Nephron (organoid): Measurements from ENCODE around the gene PLSCR1.

Experiments used
- H3K27ac Mint-ChIP-seq, 3 experiments: 2 replicates each; pipeline ENCODE4 v1.8.0; 2020; ENCODE audit warnings: mixed read lengths in 3 of 3, mild to moderate bottlenecking in 2 of 3, moderate library complexity in 1 of 3
- H3K27me3 Mint-ChIP-seq: 2 replicates; pipeline ENCODE4 v1.8.0; 2021; ENCODE audit warnings: low read depth, mild to moderate bottlenecking, moderate library complexity, mixed read lengths
- H3K36me3 Mint-ChIP-seq: 2 replicates; pipeline ENCODE4 v1.8.0; 2020; ENCODE audit warnings: low read depth, mixed read lengths
- H3K4me1 Mint-ChIP-seq: 2 replicates; pipeline ENCODE4 v1.8.0; 2020; ENCODE audit warnings: mixed read lengths
- H3K4me3 Mint-ChIP-seq, 3 experiments: 2 replicates each; pipeline ENCODE4 v1.8.0; 2020; ENCODE audit warnings: mild to moderate bottlenecking in 3 of 3, mixed read lengths in 3 of 3, moderate library complexity in 2 of 3
- H3K9me3 Mint-ChIP-seq: 2 replicates; pipeline ENCODE4 v1.8.0; 2020; ENCODE audit warnings: mixed read lengths
- TF ChIP-seq, protein P1 (sequence below), 3 experiments: fragments of 200-600 bp; sonication (generic); IDR thresholded peaks; one replicate each; pipeline ENCODE4 v1.5.0; 2021; ENCODE audit warnings: antibody characterized with exemption in 3 of 3; ENCODE audit not compliant: unreplicated experiment in 3 of 3

PLSCR1 gene

DNA sequence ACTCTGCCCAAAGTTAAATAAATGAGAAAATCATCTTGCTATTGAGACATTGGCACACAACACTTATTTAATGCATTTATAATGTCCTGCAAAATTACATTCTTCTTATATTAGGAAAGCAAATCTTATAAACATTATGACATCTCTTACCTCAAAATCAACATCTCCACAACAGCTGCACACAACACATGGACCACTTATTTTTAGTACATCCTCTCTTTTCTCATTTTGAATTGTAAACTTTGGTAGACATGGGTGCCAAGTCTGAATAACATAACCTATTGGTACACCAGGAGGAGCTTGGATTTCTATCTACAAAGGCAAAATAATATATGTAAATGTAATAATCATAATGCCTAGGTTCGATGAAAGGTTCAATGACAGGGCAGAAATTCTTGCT, 23.0 kb downstream of the PLSCR1 start:
- Mint-ChIP-seq H3K4me3 (no peak overlapping the region), H3K36me3 (peaks cover 20% of the 10 kb centered on the region), H3K27ac (no peak overlapping the region), H3K27me3 (no peaks in the 10 kb centered on the region), H3K4me1 (peaks cover 21% of the 10 kb centered on the region), H3K9me3 (no peaks in the 10 kb centered on the region)
- TF ChIP-seq, protein P1, sequence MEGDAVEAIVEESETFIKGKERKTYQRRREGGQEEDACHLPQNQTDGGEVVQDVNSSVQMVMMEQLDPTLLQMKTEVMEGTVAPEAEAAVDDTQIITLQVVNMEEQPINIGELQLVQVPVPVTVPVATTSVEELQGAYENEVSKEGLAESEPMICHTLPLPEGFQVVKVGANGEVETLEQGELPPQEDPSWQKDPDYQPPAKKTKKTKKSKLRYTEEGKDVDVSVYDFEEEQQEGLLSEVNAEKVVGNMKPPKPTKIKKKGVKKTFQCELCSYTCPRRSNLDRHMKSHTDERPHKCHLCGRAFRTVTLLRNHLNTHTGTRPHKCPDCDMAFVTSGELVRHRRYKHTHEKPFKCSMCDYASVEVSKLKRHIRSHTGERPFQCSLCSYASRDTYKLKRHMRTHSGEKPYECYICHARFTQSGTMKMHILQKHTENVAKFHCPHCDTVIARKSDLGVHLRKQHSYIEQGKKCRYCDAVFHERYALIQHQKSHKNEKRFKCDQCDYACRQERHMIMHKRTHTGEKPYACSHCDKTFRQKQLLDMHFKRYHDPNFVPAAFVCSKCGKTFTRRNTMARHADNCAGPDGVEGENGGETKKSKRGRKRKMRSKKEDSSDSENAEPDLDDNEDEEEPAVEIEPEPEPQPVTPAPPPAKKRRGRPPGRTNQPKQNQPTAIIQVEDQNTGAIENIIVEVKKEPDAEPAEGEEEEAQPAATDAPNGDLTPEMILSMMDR (IDR thresholded peaks at IDR 0.05; ENCODE audit: unreplicated experiment in 3 of 3): no peak

DNA sequence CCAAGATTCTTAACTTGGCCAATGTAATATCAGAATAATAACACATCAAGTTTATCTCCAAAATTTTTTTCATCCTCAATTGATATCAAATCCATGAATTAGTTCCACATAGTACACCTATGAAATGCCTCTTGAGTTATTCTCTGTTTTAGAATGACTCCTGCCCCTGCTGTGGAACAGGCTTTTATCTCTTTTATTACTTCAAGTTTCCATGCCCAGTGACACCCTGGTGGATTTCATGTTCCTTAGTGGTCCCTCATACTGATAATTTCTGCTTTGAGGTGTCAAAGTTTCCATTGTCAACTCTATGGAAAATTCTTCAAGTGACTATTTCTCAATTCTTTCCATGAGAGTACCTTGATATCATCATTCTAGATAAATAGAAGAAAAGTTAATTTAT, 24.6 kb downstream of the PLSCR1 start:
- Mint-ChIP-seq H3K4me1 (peaks cover 16% of the 10 kb centered on the region), H3K27ac (no peak overlapping the region), H3K27me3 (no peaks in the 10 kb centered on the region), H3K36me3 (peaks cover 17% of the 10 kb centered on the region), H3K4me3 (no peak overlapping the region), H3K9me3 (no peaks in the 10 kb centered on the region)
- TF ChIP-seq, protein P1 (IDR thresholded peaks at IDR 0.05; ENCODE audit: unreplicated experiment in 3 of 3): no peak

DNA sequence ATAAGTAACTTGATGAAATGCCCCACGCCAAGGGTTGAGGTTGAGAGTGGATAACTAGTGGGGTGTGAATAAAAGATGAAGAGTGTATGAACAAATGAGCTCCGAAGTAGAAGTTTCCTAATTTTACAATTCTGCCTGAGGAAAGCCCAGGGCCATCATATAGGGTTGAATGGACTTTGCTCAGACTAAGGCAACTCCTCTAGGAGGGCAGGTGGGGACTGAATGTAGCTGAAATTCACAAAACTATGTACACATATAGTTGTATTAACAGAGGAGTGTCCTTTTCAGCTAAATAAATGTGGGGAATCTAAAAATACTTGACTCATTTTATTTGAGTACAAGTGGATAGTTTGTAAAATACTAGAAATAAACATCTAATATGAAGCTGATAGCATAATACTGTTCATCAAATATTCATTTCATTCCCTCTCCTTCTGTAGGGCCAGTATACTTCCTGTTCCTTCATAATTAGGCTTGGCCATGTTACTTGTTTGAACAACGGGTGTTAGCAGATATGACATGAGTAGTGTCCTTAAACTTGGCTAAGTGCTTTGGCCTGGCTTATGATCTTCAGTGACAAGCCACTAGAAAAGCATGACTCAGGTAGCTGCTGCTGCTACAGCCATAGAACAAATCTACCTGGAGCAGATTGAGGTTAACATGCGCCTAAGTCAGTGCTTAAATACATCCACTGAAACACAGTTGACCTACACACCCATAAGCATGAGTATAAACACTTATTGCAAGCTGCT, 26.5 kb downstream of the PLSCR1 start:
- no peaks in the 10 kb centered on the region for H3K27me3 Mint-ChIP-seq
- H3K36me3 Mint-ChIP-seq: peaks cover 17% of the 10 kb centered on the region
- H3K4me1 Mint-ChIP-seq: peaks cover 12% of the 10 kb centered on the region
- TF ChIP-seq, protein P1 (IDR thresholded peaks at IDR 0.05; ENCODE audit: unreplicated experiment in 3 of 3): no peak
- H3K9me3 Mint-ChIP-seq: no peaks in the 10 kb centered on the region
- peak overlapping the region in 1 of 3 experiments; percentile 32 for H3K27ac Mint-ChIP-seq
- H3K4me3 Mint-ChIP-seq: no peak overlapping the region

DNA sequence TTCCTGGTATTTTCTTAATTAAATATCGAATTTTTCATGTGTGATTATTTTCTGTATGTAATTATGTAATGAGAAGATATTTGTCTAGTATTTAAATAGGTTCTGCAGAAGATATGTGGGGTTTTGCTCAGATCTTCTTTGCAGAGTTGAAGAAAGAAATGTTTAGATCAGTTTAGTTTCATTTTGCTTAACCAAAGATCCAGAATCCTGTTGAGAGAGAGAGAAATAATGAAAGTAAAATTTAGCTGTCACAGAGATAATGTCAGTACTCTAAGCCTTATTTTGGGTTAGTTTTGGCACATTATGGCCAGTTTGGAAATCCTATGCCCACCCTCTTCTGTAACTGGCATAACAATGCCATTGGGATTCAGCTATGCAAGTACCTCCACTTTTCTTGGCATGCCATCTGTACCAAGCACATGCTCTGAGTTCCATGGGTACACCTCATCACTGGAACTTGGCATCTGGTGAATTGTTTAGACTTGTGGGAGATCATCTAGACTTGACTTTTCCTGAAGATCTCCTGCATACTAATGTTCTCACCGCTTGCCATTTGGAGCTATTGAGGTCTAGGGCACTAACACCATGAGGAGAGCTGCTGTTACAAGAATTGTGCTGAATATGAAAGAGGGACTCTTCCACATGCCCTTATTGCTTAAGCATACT, 30.9 kb downstream of the PLSCR1 start:
- no peak overlapping the region for H3K4me3 Mint-ChIP-seq
- no peaks in the 10 kb centered on the region for H3K36me3 Mint-ChIP-seq
- TF ChIP-seq, protein P1 (IDR thresholded peaks at IDR 0.05; ENCODE audit: unreplicated experiment in 3 of 3): no peak
- H3K27ac Mint-ChIP-seq: peak overlapping the region; percentile 45 to 94 (median 86)
- no peaks in the 10 kb centered on the region for H3K27me3 Mint-ChIP-seq
- H3K4me1 Mint-ChIP-seq: peaks cover 5% of the 10 kb centered on the region
- no peaks in the 10 kb centered on the region for H3K9me3 Mint-ChIP-seq

DNA sequence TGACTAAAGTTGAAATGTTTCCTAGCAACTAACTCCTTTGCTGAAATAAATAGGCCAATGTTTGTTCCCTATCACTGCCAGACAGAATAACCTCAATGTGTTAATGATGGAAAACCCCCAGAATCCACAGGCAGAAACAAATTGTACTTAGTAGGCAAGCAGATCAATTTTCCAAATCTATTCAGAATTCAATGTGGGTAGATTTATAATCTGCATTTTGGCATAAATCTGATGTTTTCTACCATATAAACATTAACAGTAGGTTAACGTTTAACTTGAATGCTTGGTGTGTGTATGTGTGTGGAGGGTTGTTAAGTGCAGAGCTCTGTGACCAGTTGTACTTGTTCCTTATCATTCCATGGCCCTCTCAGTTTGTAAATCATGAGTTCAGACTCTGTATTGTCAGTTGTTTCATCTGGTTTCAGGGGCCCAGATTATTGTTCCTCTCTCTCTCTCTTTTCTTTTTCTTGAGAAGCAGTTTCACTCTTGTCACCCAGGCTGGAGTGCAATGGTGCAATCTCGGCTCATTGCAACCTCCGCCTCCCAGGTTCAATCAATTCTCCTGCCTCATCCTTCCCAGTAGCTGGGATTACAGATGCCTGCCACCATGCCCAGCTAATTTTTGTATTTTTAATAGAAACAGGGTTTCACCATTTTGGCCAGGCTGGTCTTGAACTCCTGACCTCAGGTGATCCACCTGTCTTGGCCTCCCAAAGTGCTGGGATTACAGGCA, 32.8 kb downstream of the PLSCR1 start:
- no peaks in the 10 kb centered on the region for H3K9me3 Mint-ChIP-seq
- TF ChIP-seq, protein P1 (IDR thresholded peaks at IDR 0.05; ENCODE audit: unreplicated experiment in 3 of 3): no peak
- H3K27me3 Mint-ChIP-seq: no peaks in the 10 kb centered on the region
- peaks cover 6% of the 10 kb centered on the region for H3K4me1 Mint-ChIP-seq
- no peaks in the 10 kb centered on the region for H3K36me3 Mint-ChIP-seq
- H3K27ac Mint-ChIP-seq: peak overlapping the region; percentile 86 to 94 (median 91)
- no peak overlapping the region for H3K4me3 Mint-ChIP-seq
